ENCODE results near the gene SIKE1. TPM values are rescaled to one million over a fixed set of nuclear protein-coding genes. Genes with fewer than 3 reads are reported as not detected.
"Not testable (repeated sequence)": the region's sequence is repeated elsewhere in the genome, so short reads cannot be mapped to it uniquely, and the experiment has no call there.

The SIKE1 gene
- total and polyA plus RNA-seq, 4 experiments from 2014 or later = 35.4 to 67.1 (median 51.7) TPM

GRCh38 chr1:114803001-114803400 is 22.5 kb upstream of the SIKE1 start:
- H3K27ac Mint-ChIP-seq = no peak overlapping the region
- H3K36me3 Mint-ChIP-seq = no peaks in the 10 kb centered on the region
- no peak overlapping the region for H3K4me3 Mint-ChIP-seq
- no peaks in the 10 kb centered on the region for H3K9me3 ChIP-seq (ENCODE audit: control insufficient read depth in 1 of 2, low read length in 2 of 2)
- no peak overlapping the region for H3K4me3 ChIP-seq (ENCODE audit: low read length in 2 of 2)
- H3K4me1 ChIP-seq (ENCODE audit: insufficient read depth, low read length) = no peaks in the 10 kb centered on the region
- peaks cover 8 to 25% of the 10 kb centered on the region in 2 donors for H3K27me3 Mint-ChIP-seq
- no peaks in the 10 kb centered on the region for H3K4me1 Mint-ChIP-seq
- H3K27ac ChIP-seq (ENCODE audit: low read depth, low read length) = no peak overlapping the region
- H3K36me3 ChIP-seq (ENCODE audit: insufficient read depth, low read length) = no peaks in the 10 kb centered on the region
- ChIA-PET POLR2A (ENCODE audit: partially characterized antibody) (no interaction called here), CTCF (ENCODE audit: partially characterized antibody) (no interaction called here)
- no peak for DNase-seq
- peaks cover 0 to 5% (median 0%) of the 10 kb centered on the region in 8 donors for H3K9me3 Mint-ChIP-seq
- intact Hi-C loops (cut with micrococcal nuclease) = no loop called here
- peaks cover 4% of the 10 kb centered on the region for H3K27me3 ChIP-seq (ENCODE audit: insufficient read depth, low read length)

GRCh38 chr1:114794038-114794437 is 13.6 kb upstream of the SIKE1 start:
- CTCF ChIA-PET (ENCODE audit: partially characterized antibody) = interaction anchor here (1.5 kb wide), 1 partner anchor 8 kb away, joined by 3 read pairs; no protein-coding TSS in a partner anchor
- no peaks in the 10 kb centered on the region for H3K36me3 ChIP-seq (ENCODE audit: insufficient read depth, low read length)
- no peaks in the 10 kb centered on the region for H3K4me1 Mint-ChIP-seq
- H3K9me3 Mint-ChIP-seq = no peaks in the 10 kb centered on the region
- no peak overlapping the region for H3K4me3 Mint-ChIP-seq
- DNase-seq = no peak
- no peak overlapping the region for H3K27ac ChIP-seq (ENCODE audit: low read depth, low read length)
- no peaks in the 10 kb centered on the region for H3K9me3 ChIP-seq (ENCODE audit: control insufficient read depth in 1 of 2, low read length in 2 of 2)
- POLR2A ChIA-PET (ENCODE audit: partially characterized antibody) = no interaction called here
- no peaks in the 10 kb centered on the region for H3K4me1 ChIP-seq (ENCODE audit: insufficient read depth, low read length)
- H3K27me3 ChIP-seq (ENCODE audit: insufficient read depth, low read length) = peaks cover 4% of the 10 kb centered on the region
- H3K27ac Mint-ChIP-seq = peak overlapping the region in 1 of 7 donors; percentile 35
- peaks cover 18 to 21% of the 10 kb centered on the region in 2 donors for H3K27me3 Mint-ChIP-seq
- no peaks in the 10 kb centered on the region for H3K36me3 Mint-ChIP-seq
- intact Hi-C loops (cut with micrococcal nuclease) = no loop called here
- no peak overlapping the region for H3K4me3 ChIP-seq (ENCODE audit: low read length in 2 of 2)

- H3K4me1 Mint-ChIP-seq; DNase-seq; H3K36me3 ChIP-seq (ENCODE audit: insufficient read depth, low read length); H3K4me3 ChIP-seq (ENCODE audit: low read length in 2 of 2); H3K27ac Mint-ChIP-seq; H3K36me3 Mint-ChIP-seq; intact Hi-C loops (cut with micrococcal nuclease); H3K9me3 ChIP-seq (ENCODE audit: control insufficient read depth in 1 of 2, low read length in 2 of 2); POLR2A ChIA-PET (ENCODE audit: partially characterized antibody); H3K4me3 Mint-ChIP-seq; H3K27ac ChIP-seq (ENCODE audit: low read depth, low read length); H3K4me1 ChIP-seq (ENCODE audit: insufficient read depth, low read length); H3K27me3 ChIP-seq (ENCODE audit: insufficient read depth, low read length); CTCF ChIA-PET (ENCODE audit: partially characterized antibody): not testable (repeated sequence)
- Mint-ChIP-seq H3K9me3 (peaks cover 4 to 30% (median 19%) of the 10 kb centered on the region in 8 donors), H3K27me3 (peaks cover 19 to 33% of the 10 kb centered on the region in 2 donors)
Observed at GRCh38 chr1:114790581-114790980, 10.1 kb upstream of the SIKE1 start.

- POLR2A ChIA-PET (ENCODE audit: partially characterized antibody); H3K4me3 Mint-ChIP-seq: not testable (repeated sequence)
- CTCF ChIA-PET (ENCODE audit: partially characterized antibody) = interaction anchor here (0.9 kb wide), 1 partner anchor 8 kb away, joined by 3 read pairs; no protein-coding TSS in a partner anchor
Observed at GRCh38 chr1:114786440-114786839, 6.0 kb upstream of the SIKE1 start.

DNA sequence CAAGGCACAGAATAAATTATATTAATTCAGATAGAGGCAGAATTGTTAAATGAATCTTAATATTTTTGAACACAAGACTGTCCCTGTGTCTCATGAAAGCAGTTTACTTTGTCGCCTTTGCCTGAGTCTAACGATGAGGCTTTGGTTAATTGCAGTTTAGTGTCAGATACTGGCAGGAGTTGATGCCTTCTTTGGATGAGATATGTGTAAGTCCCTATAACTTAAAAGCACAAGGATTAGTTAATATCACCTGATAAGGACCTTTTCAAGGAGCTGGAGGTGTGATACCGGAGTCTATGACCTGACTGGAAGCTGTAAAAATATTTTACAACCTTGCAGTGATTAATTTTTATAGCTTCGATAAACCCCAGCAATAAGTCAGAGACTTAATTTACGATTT is 2.0 kb upstream of the SIKE1 start:
- Mint-ChIP-seq H3K4me1 (peaks cover 14 to 36% (median 26%) of the 10 kb centered on the region in 4 donors), H3K27ac (peak overlapping the region in 3 of 7 donors; percentile 5 to 29 (median 15)), H3K9me3 (peaks cover 4 to 22% (median 18%) of the 10 kb centered on the region in 8 donors), H3K27me3 (peaks cover 0 to 4% of the 10 kb centered on the region in 2 donors), H3K36me3 (peaks cover 19 to 28% of the 10 kb centered on the region in 2 donors), H3K4me3 (no peak overlapping the region)
- no peaks in the 10 kb centered on the region for H3K9me3 ChIP-seq (ENCODE audit: control insufficient read depth in 1 of 2, low read length in 2 of 2)
- intact Hi-C loops (cut with micrococcal nuclease) = no loop called here
- no peak overlapping the region for H3K27ac ChIP-seq (ENCODE audit: low read depth, low read length)
- ChIA-PET CTCF (ENCODE audit: partially characterized antibody) (interaction anchor here (0.7 kb wide), 1 partner anchor 118 kb away, joined by 3 read pairs; no protein-coding TSS in a partner anchor), POLR2A (ENCODE audit: partially characterized antibody) (interaction anchor here (2.5 to 3.0 kb wide), 2 partner anchors 25 to 67 kb away, joined by 23 to 45 read pairs; partner anchors contain the start of genes CSDE1 and NRAS)
- H3K4me3 ChIP-seq (ENCODE audit: low read length in 2 of 2) = no peak overlapping the region
- H3K36me3 ChIP-seq (ENCODE audit: insufficient read depth, low read length) = no peaks in the 10 kb centered on the region
- peaks cover 18% of the 10 kb centered on the region for H3K4me1 ChIP-seq (ENCODE audit: insufficient read depth, low read length)
- no peak for DNase-seq
- no peaks in the 10 kb centered on the region for H3K27me3 ChIP-seq (ENCODE audit: insufficient read depth, low read length)

More at GRCh38 chr1:114786440-114786839, 6.0 kb upstream of the SIKE1 start:
- H3K27me3 ChIP-seq (ENCODE audit: insufficient read depth, low read length); H3K4me1 ChIP-seq (ENCODE audit: insufficient read depth, low read length); DNase-seq; H3K4me1 Mint-ChIP-seq; H3K9me3 ChIP-seq (ENCODE audit: control insufficient read depth in 1 of 2, low read length in 2 of 2); H3K36me3 Mint-ChIP-seq; H3K4me3 ChIP-seq (ENCODE audit: low read length in 2 of 2); H3K36me3 ChIP-seq (ENCODE audit: insufficient read depth, low read length); intact Hi-C loops (cut with micrococcal nuclease); H3K27ac Mint-ChIP-seq; H3K27ac ChIP-seq (ENCODE audit: low read depth, low read length): not testable (repeated sequence)
- Mint-ChIP-seq H3K9me3 (peaks cover 4 to 30% (median 20%) of the 10 kb centered on the region in 8 donors), H3K27me3 (peaks cover 9 to 19% of the 10 kb centered on the region in 2 donors)

DNA sequence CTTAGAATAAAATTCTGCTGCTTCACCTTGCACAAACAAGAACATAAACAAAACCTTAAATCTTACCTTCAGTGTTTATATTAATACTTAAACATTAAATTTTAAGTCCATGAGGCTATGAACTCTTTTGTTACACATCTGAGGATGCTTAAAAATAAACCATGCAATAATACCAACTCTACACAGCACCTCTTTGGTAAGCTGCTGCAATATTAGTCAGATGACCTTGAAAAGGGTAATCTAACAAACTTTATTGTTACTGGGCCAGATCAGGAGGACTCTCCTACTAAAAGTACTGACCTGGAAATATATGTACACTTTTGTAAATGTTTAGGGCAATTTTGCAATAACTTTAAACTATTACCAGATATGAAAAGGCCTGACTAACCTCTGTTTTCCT is 763 bp downstream of the SIKE1 start:
- DNase-seq = no peak
- Mint-ChIP-seq H3K4me3 (peak overlapping the region; percentile 95 to 100 (median 100)), H3K36me3 (peaks cover 26 to 46% of the 10 kb centered on the region in 2 donors)

GRCh38 chr1:114776726-114777125 is 3.8 kb downstream of the SIKE1 start:
- H3K4me3 Mint-ChIP-seq; H3K9me3 Mint-ChIP-seq; POLR2A ChIA-PET (ENCODE audit: partially characterized antibody); CTCF ChIA-PET (ENCODE audit: partially characterized antibody); H3K27me3 ChIP-seq (ENCODE audit: insufficient read depth, low read length); H3K9me3 ChIP-seq (ENCODE audit: control insufficient read depth in 1 of 2, low read length in 2 of 2); H3K4me3 ChIP-seq (ENCODE audit: low read length in 2 of 2); DNase-seq; intact Hi-C loops (cut with micrococcal nuclease); H3K27ac ChIP-seq (ENCODE audit: low read depth, low read length); H3K27me3 Mint-ChIP-seq; H3K27ac Mint-ChIP-seq: not testable (repeated sequence)
- peaks cover 14% of the 10 kb centered on the region for H3K36me3 ChIP-seq (ENCODE audit: insufficient read depth, low read length)
- Mint-ChIP-seq H3K36me3 (peaks cover 26 to 65% of the 10 kb centered on the region in 2 donors), H3K4me1 (peaks cover 14 to 36% (median 26%) of the 10 kb centered on the region in 4 donors)
- H3K4me1 ChIP-seq (ENCODE audit: insufficient read depth, low read length) = peaks cover 18% of the 10 kb centered on the region

More for the DNA sequence above, 763 bp downstream of the SIKE1 start:
- no peaks in the 10 kb centered on the region for H3K27me3 Mint-ChIP-seq
- H3K9me3 Mint-ChIP-seq = peaks cover 0 to 3% (median 0%) of the 10 kb centered on the region in 8 donors
- H3K9me3 ChIP-seq (ENCODE audit: control insufficient read depth in 1 of 2, low read length in 2 of 2) = no peaks in the 10 kb centered on the region
- peaks cover 14 to 36% (median 26%) of the 10 kb centered on the region in 4 donors for H3K4me1 Mint-ChIP-seq
- intact Hi-C loops (cut with micrococcal nuclease) = loop anchor here (1.0 kb wide), 4 partner anchors 22 to 284 kb away; partner anchors contain the start of genes BCAS2, CSDE1 and NRAS
- H3K27ac Mint-ChIP-seq = peak overlapping the region; percentile 93 to 100 (median 100)
- peak overlapping the region; percentile 77 to 83 for H3K4me3 ChIP-seq (ENCODE audit: low read length in 2 of 2)
- CTCF ChIA-PET (ENCODE audit: partially characterized antibody) = interaction anchor here (1.1 kb wide), 1 partner anchor 199 kb away, joined by 3 read pairs; the partner anchor contains the start of gene BCAS2
- H3K4me1 ChIP-seq (ENCODE audit: insufficient read depth, low read length) = peaks cover 18% of the 10 kb centered on the region
- H3K27me3 ChIP-seq (ENCODE audit: insufficient read depth, low read length) = no peaks in the 10 kb centered on the region
- POLR2A ChIA-PET (ENCODE audit: partially characterized antibody) = interaction anchor here (0.6 to 3.0 kb wide), 6 partner anchors 11 to 268 kb away, joined by 3 to 45 read pairs (median 4); partner anchors contain the start of genes BCAS2, CSDE1 and TRIM33
- H3K27ac ChIP-seq (ENCODE audit: low read depth, low read length) = peak overlapping the region; percentile 97
- H3K36me3 ChIP-seq (ENCODE audit: insufficient read depth, low read length) = peaks cover 3% of the 10 kb centered on the region

Data from CD4-positive, alpha-beta memory T cell (primary cell).